T-helper 9 cell (primary cell): ENCODE measurements around the gene EME2.

Experiments used
- DNase-seq: peaks from one replicate; pipeline ENCODE4 v3.0.0-alpha.2; 2020

Gene EME2

GRCh38 chr16:1778200-1779179, 5.9 kb downstream of the EME2 start:
- no peak for DNase-seq

DNA sequence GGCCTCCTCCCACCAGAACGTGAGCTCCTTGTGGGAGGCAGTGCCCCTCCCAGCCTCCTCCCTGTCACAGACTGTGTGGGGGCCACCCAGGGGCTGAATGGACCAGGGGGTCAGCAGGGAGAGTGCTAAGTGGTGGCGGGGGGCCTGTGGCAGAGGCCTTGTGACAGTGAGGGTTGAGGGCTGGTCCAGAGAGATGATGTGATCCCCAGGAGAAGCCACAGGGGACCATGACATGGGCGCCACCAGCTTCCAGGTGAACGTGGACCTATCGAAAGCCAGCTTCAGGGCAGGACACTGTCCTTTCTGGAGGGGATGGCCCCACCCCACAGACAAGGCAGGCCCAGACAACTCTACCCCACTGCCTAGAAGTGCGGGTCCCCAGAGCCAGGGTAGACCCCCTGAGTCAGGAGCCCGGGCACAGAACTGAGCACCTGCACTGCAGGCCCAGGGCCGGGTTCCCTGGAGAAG, 6.7 kb downstream of the EME2 start:
- DNase-seq = no peak

DNA sequence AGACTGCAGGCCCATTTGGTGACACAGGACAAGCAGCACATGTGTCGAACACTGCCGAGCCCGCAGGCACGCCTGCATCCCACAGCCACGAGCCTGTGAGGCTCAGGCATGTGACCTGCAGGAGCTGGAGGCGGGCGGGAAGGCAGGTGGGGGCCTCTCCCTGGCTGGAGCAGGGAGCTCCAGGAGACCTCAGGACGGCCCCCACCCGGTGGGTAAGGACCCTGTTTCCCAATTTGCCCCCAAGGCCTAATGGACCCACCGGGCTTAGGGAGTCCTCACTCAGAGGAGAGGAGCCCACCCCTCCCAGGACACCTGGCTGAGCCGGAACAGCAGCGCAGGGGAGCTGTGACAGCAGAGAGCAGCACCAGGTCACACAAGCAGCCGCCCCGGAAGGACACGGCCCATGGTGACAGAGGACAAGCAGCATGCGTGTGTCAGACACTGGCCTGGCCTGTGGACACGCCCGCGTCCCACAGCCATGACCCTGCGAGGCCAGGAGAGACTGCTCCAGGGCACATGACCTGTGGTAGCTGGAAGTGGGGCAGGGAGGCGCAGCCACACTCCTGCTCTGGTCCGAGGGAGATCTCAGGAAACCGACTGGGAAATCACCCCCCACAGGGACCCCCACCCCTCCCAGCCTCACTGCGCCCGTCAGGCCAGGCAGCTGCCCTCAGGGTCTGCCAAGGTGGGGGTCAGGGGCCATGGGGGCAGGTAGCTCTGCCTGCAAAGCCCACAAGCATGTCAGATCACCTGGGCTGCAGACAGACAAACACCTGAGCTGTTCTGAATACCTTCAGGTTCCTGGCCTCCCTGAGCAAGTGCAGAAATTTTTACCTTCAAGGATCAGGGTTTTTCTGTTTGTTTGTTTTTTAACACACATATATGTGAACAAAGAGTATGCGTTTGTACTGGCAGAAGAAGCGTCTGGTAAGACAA, 7.4 kb downstream of the EME2 start:
- no peak for DNase-seq

DNA sequence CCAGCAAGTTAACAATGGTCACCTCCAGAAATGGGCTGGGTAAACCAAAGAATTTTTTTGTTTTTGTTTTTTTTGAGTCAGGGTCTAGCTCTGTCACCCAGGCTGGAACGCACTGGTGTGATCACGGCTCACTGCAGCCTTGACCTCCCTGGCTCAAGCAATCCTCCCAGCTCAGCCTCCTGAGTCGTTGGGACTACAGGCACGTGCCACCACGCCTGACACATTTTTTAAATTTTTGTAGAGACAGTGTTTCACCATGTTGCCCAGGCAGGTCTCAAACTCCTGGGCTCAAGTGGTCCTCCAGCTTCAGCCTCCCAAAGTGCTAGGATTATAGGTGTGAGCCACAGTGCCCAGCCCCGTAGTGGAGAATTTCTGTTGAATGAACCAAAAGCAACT, 8.1 kb downstream of the EME2 start:
- no peak for DNase-seq

DNA sequence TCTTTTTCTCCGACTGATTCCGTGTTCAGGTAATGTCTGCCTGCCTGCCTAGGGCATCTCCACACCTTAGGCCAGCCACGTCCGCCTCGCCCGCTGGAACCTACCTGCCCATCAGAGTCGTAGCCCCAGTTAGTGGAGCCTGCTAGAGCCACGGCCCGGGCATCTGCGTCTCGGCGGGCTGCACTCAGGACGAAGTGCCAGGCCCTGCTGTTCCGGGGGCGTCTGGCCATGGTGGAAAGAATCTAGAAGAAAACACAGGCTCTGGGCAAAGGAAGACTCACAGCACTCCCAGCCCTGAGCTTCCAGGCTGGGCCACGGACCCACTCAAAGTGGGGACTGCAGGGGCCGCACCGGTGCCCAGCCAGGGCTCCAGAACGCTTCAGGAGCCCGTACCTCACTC, 8.6 kb downstream of the EME2 start:
- no peak for DNase-seq

DNA sequence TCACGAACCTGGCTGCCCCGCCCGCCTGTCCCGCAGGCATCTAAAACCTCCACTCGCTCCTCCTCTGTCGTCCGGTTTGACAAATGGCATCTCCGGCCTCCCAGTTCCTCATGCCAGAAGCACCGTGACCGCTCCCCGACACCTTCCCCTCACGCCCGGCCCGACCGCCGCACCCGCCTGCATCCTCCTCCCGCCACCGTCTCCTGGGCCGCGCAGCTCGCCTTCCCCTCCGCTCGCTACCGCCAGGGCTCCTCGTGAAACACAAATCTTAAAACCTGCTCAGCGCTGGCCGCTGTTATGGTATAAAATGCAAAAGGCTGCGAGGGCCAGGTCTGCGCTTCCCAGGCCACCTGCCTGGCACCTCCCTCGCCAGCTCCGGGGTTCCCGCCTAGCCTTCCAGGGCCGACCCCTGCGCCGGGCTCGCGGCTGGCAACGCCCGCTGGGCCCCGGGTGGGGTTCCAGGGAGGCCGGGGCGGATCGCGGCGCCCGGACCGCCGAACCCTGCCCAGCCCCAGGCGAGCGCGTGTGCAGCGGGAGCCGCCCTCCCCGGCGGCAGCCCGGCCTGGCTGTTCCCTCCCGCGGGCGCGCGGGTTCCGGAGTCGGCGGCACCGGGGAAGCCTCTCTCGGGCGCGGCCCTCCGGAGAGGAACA, 9.3 kb downstream of the EME2 start:
- DNase-seq = peak; percentile 23

- DNase-seq = peak; percentile 95
These were observed 10.0 kb downstream of the EME2 start, which contains the start of the genes NUBP2 and SPSB3 for GRCh38 chr16:1782408-1783264. TSS of gene NUBP2 (plus strand) at chr16:1782960. CDS start at chr16:1783021, 61 bp downstream. TSS of gene SPSB3 (minus strand) at chr16:1782571. CDS start at chr16:1781483, 1,088 bp downstream.

DNA sequence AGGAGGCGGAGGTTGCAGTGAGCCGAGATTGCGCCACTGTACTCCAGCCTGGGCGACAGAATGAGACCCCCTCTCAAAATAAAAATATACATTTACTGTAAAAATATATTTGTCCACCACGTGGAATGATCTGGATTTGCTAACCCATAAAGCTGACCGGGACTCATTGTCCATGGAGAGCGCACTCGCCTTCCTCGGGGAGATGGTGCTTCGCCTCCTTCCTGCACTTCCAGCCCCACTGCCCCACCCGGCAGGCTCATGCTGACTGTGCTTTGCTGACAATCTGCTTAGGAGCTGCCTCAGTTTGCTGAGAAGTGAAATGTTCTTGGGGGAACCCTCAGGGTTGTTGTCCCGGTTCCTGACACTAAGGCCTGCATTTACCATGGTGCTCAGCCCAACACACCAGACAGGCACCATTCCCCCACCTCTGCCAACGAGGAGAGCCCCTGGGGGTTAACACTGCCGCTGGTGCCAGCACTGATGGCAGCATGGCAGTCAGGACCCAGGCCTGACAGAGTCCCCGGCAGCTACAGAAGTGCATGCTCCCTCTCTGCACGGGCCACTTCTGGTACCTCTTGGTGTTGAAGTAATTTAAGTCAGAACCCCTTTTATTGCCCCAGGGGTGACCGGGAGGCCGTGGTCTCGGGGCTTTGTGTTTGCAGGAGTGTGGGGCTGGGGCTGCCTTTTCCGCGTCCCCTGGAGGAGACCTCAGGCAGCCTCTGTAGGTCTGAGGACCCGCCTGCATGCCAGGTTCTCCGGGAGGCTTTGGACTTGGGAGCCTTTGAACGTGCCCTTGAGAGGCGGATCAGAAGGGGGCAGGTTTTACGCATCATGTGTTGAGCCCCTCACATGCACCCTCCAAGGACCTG, 12.6 kb downstream of the EME2 start:
- DNase-seq = no peak

GRCh38 chr16:1785846-1786170, 13.2 kb downstream of the EME2 start:
- DNase-seq = no peak

- DNase-seq = no peak
These were observed 13.8 kb downstream of the EME2 start for GRCh38 chr16:1786242-1787055.

DNA sequence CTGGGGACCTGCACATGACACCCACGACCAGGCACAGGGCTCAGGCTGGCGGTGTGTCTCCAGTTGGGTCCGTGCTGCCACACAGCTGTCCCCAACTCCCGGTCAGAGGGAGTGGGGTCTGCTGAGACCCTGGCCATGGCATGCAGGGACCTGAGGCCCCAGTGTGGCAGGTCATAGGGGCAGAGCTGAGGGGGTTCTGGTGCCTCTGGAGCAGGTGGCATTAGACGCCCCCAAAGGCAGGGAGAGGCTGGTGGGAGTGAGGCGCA, 14.4 kb downstream of the EME2 start:
- DNase-seq = no peak

DNA sequence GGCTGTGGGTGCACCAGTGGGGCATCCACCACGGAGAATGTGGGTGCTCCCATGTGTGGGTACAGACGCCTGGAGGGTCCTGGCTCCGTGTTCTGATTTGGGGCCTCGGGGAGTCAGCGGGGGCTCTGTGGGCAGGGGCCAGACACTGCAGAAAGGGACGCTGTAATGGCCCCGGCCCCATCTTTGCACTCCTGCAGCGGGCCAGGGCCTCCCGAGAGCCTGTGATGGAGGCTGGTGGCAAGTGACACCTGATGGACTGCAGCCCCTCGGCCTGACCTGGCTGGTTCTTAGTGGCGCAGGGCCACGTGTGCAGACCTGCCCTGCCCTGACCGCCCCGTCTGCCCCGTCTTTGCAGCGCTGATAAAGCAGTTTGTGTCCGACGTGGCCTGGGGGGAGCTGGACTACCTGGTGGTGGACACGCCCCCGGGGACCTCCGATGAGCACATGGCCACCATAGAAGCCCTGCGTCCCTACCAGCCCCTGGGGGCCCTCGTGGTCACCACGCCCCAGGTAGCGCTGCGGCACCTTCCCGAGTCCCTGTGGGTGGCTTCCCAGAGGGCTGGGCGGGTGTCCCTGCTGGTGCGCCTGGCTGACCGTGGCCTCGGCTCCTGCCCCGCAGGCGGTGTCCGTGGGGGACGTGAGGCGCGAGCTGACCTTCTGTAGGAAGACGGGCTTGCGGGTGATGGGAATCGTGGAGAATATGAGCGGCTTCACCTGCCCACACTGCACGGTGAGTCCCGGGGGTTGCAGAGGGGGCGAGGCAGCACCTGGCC, 14.9 kb downstream of the EME2 start:
- no peak for DNase-seq

GRCh38 chr16:1788095-1788707, 15.6 kb downstream of the EME2 start:
- DNase-seq = no peak

GRCh38 chr16:1788708-1789100, 16.1 kb downstream of the EME2 start:
- no peak for DNase-seq

- no peak for DNase-seq
These were observed 17.0 kb downstream of the EME2 start for GRCh38 chr16:1789643-1790045.

DNA sequence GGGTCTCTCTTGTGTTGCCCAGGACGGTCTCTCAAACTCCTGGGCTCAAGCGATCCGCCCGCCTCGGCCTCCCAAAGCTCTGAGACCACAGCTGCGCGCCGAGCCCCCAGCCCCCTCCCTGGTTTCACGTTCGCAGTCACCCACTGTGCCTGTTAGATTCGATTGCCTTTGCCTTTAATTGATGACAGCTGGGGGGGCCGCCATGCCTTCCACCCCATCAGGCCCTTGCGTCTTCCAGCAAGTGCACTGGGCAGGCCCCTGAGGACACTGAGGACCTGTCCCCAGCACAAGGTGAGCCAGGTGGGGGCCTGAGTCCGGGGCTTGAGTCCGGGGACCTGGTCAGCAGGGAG, 17.6 kb downstream of the EME2 start:
- DNase-seq = no peak

DNA sequence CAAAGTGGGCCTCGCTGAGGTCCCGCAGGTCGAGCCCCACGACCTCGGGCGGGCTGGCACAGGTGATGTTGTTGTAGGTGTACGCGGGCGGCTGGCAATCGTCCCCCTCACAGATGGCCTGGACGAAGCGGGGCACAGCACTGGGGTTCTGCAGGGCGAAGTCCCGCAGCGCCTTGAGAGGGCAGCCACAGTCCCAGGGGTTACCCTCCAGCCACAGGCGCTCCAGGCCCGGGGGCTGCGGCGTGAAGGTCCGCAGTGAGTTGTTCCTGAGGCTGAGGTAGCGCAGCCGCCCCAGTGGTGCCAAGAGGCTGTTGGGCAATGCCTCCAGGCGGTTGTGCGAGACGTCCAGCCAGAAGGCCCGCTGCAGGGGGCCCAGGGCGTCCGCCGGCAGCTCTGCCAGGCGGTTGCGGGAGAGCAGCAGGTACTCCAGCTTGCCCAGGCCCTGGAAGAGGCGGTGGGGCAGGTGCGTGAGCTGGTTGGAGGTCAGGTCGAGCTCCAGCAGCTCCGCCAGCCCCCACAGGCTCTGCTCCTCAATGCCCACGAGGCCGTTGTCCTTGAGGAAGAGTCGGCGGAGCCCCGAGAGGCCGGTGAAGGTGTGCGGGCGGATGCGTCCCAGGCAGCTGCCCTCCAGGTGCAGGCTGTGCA, 18.1 kb downstream of the EME2 start:
- no peak for DNase-seq

DNA sequence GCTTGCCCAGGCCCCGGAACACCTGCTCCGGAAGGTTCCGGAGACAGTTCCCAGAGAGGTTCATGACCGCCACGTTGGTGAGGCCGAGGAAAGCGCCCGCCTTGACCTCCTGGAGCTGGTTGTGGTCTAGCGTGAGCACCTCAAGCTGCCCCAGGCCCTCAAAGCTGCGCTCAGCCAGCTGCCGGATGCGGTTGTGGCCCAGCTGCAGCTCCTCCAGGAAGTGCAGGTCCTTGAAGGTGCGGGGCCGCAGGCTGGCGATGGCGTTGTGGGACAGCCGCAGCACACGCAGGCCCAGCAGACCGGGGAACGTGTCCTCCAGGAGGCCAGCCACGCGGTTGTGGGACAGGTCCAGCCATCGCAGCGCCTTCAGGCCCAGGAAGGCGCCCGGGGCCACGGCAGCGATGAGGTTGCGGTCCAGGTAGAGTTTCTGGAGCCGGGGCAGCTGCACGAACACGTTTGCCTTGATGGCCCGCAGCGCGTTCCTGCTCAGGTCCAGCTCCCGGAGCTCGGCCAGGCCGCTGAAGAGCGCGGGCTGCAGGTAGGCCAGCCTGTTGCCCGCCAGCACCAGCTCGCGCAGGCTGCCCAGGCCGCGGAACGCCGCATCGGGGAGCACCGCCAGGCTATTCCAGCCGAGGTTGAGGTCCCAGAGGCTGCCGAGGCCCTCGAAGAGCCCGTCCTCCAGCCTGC, 18.8 kb downstream of the EME2 start:
- DNase-seq = no peak
